Right lobe of liver (tissue), 4 donors: ENCODE data around the gene DSP.

Source experiments
- CTCF ChIP-seq, 4 donors: fragments of 200-600 bp in 3 of 4; fragments of 450-650 bp in 1 of 4; IDR thresholded peaks; one replicate each; pipeline versions ENCODE4 v1.5.1 to v1.8.0; 2016 to 2022; ENCODE audit warnings: antibody characterized with exemption in 4 of 4, mild to moderate bottlenecking in 2 of 4
- POLR2A ChIP-seq: fragments of 450-650 bp; IDR thresholded peaks from one replicate; pipeline ENCODE4 v1.6.1; 2017; ENCODE audit warnings: antibody characterized with exemption, mild to moderate bottlenecking
- donor health status: DM: no; HTN: no; CAD: no.
- donor health status: DM: no; HTN: no; CAD: no.
- donor health status: DM: no; HTN: yes; CAD: no.

DNA sequence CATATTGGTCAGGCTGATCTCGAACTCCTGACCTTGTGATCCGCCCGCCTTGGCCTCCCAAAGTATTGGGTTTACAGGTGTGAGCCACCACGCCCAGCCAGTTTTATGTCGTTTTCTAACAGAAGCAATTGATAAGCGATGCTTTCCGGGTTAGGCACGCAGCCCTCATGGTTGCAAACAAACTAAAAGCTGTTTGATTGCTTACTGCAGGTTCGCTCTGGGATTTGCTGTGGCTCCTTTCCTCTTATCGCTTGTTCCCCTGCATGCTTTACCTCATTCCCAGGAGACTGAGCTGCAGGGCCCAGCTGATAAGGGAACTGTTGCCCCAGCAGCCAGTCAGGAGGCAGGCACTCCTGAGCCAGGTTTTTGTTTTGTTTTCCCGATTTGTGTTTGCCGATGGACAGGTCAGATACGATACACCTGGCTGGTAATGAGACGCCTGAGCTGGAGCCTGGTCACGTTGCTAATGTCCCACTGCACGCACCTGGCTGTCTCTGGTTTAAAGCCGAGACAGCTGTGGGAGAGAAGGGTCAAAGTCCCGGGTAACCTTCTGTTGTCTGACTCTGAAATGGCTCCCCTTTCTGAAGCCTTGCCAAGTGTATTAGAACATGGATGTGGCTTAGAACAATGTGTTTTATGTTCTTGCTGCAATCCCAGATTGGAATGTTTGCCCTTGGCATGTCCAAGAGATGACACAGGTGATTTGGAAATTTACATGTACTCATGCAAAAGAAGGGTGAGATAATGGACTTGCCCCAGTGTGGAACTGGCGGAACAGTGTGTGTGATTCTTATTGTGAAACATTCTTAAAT, 19.9 kb downstream of the DSP start:
- TF ChIP-seq POLR2A, result peak; percentile 54
- TF ChIP-seq CTCF (IDR thresholded peaks at IDR 0.05), result no peak
